HUES64 (cell line): ENCODE data around the gene ATAD3C.
"Not testable (repeated sequence)": the region's sequence is repeated elsewhere in the genome, so short reads cannot be mapped to it uniquely, and the experiment has no call there.

Experiments used
- H3K27ac ChIP-seq: 2 replicates; pipeline ENCODE4 v1.7.0; 2013; ENCODE audit warnings: low read depth, low read length, inconsistent platforms
- H3K27me3 ChIP-seq: 2 replicates; pipeline ENCODE4 v1.6.1; 2013; ENCODE audit warnings: mild to moderate bottlenecking, low read length; ENCODE audit not compliant: insufficient read depth
- H3K36me3 ChIP-seq: 2 replicates; pipeline ENCODE4 v1.6.1; 2013; ENCODE audit warnings: mild to moderate bottlenecking, low read length; ENCODE audit not compliant: insufficient read depth
- H3K4me1 ChIP-seq: 2 replicates; pipeline ENCODE4 v1.6.1; 2013; ENCODE audit warnings: mild to moderate bottlenecking, low read length, moderate library complexity; ENCODE audit not compliant: insufficient read depth
- H3K4me3 ChIP-seq: 2 replicates; pipeline ENCODE4 v1.5.1; 2013; ENCODE audit warnings: mild to moderate bottlenecking, low read length, moderate library complexity
- H3K9ac ChIP-seq: 2 replicates; pipeline ENCODE4 v1.6.1; 2013; ENCODE audit warnings: mild to moderate bottlenecking, low read depth, low read length
- H3K9me3 ChIP-seq: 2 replicates; pipeline ENCODE4 v1.6.1; 2013; ENCODE audit warnings: low read depth, low read length; ENCODE audit not compliant: insufficient read depth
- WGBS: fragments of 150-250, 120-280 bp; methylation state at CpG from one replicate; pipeline ENCODE4 v1.1.7; 2013; ENCODE audit warnings: missing lambda C conversion rate; 5-methylcytosine and 5-hydroxymethylcytosine counted together

ATAD3C gene

DNA sequence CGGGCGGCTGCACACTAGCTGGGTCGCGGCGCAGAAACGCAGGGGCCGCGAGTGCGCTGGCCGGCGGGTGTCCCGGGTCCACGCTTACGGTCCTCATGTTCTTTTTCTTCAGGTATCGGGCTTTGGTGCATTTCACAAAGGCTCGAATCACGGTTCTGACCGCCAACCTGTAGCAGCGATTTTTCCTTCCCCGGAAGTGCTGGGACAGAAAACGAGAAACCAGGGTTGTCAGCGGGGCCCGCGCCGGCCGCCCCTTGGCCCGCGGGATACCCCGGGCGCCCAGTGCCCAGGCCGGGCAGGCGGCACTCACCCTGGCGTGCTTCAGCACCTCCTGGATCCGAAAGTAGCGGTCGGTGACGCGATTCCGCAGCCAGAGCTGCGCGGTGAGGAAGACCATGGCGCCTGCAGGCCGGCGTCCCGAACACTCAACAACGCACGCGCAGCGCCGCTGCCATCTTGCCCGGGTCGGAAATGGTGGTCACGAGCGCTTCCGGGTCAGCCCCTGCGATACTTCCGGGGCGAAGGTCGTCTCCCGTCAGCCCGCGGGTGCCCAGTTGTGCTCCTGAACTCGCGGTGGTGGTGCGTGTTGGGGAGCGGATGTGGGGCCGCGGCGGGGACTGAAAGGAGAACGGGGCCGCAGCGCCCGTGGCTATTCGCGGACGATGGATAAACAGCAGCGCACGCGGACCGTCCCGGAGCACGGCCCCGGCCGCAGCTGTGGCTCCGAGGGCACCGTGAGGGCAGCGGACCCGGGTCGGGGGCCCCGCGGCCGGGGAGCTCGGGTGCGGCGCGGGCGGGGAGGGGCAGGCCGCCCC, 42.5 kb upstream of the ATAD3C start, which contains the start of gene MRPL20:
TSS of gene MRPL20 (minus strand) at position 473 of the 815 bp plus-strand sequence. CDS start at position 397, 76 bp downstream.
- peaks cover 46% of the 10 kb centered on the region for H3K36me3 ChIP-seq
- peak within 1 kb of the TSS; percentile 97 for H3K9ac ChIP-seq
- H3K27me3 ChIP-seq = no peaks in the 10 kb centered on the region
- peak within 1 kb of the TSS; percentile 98 for H3K27ac ChIP-seq
- H3K4me1 ChIP-seq = peaks cover 22% of the 10 kb centered on the region
- under 1% methylated on average over 98 of the region's 98 CpGs for WGBS
- peak within 1 kb of the TSS; percentile 96 for H3K4me3 ChIP-seq
- peaks cover under 1% of the 10 kb centered on the region; the same call in 1 of the 2 replicates for H3K9me3 ChIP-seq

DNA sequence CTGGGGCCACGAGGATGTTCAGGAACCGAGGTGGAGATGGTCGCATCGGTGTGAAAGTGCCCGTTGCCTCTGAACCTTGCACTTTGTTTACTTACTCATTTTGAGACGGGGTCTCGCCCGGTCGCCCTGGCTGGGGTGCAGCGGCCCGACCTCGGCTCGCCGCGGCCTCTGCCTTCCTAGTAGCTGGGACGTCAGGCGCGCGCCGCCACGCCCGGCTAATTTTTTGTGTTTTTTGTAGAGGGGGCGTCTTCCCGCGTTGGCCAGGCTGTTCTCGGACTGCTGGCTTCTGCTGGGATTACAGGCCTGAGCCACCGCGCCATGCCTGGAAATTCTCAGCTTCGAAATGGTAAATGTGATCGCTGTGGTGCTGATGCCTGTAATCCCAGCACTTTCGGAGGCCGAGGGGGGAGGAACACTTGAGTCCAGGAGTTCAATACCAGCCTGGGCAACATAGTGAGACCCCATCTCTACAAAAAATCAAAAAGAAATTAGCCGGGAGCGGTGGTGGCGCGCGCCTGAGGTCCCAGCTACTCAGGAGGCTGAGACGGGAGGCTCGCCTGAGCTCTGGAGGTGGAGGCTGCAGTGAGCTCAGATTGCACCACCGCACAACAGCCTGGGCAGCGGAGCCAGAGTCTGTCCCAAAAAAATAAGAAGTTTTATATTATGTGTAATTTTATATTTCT, 41.7 kb upstream of the ATAD3C start:
- peaks cover 22% of the 10 kb centered on the region for H3K4me1 ChIP-seq
- peaks cover 38% of the 10 kb centered on the region for H3K36me3 ChIP-seq
- H3K27ac ChIP-seq = peak overlapping the region; percentile 98
- peak overlapping the region; percentile 97 for H3K9ac ChIP-seq
- H3K9me3 ChIP-seq = peaks cover 5% of the 10 kb centered on the region; the same call in 1 of the 2 replicates
- H3K4me3 ChIP-seq = peak overlapping the region; percentile 96
- WGBS = 8% methylated on average over 41 of the region's 41 CpGs
- no peaks in the 10 kb centered on the region for H3K27me3 ChIP-seq

DNA sequence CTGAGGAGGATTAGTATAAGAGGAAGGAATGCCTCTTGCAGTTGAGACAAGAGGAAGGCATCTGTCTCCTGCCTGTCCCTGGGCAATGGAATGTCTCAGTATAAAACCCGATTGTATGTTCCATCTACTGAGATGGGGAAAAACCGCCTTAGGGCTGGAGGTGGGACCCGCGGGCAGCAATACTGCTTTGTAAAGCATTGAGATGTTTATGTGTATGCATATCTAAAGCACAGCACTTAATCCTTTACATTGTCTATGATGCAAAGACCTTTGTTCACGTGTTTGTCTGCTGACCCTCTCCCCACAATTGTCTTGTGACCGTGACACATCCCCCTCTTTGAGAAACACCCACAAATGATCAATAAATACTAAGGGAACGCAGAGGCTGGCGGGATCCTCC, 39.3 kb upstream of the ATAD3C start:
- H3K27me3 ChIP-seq, H3K9me3 ChIP-seq: not testable (repeated sequence)
- Histone ChIP-seq H3K27ac (peak overlapping the region; percentile 98), H3K9ac (peak overlapping the region; percentile 80), H3K36me3 (peaks cover 17% of the 10 kb centered on the region), H3K4me3 (peak overlapping the region; percentile 27; the same call in 1 of the 2 replicates), H3K4me1 (peaks cover 22% of the 10 kb centered on the region)
- 13% methylated on average over 6 of the region's 8 CpGs for WGBS

DNA sequence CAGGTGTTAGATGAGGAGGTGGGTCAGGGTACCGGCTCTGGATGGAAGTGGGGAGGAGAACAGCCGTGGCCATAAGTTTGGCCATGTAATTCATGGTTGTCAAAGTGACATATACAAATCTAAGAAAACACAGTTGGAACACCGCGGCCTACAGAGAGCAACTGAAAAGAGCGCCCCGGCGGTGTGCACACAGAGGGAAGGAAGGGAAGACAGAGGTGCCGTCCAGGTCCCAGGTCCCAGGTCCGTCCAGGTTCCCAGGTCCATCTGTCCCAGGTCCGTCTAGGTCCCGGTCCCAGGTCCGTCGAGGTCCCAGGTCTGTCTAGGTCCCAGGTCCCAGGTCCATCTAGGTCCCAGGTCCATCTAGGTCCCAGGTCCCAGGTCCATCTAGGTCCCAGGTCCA, 37.9 kb upstream of the ATAD3C start:
- H3K27ac ChIP-seq = peak overlapping the region; percentile 41; the same call in 1 of the 2 replicates
- 92% methylated on average over 13 of the region's 13 CpGs for WGBS
- no peak overlapping the region for H3K9ac ChIP-seq
- H3K27me3 ChIP-seq = no peaks in the 10 kb centered on the region
- peaks cover 25% of the 10 kb centered on the region for H3K4me1 ChIP-seq
- no peak overlapping the region for H3K4me3 ChIP-seq
- H3K9me3 ChIP-seq = peaks cover 5% of the 10 kb centered on the region; the same call in 1 of the 2 replicates
- H3K36me3 ChIP-seq = peaks cover 7% of the 10 kb centered on the region

DNA sequence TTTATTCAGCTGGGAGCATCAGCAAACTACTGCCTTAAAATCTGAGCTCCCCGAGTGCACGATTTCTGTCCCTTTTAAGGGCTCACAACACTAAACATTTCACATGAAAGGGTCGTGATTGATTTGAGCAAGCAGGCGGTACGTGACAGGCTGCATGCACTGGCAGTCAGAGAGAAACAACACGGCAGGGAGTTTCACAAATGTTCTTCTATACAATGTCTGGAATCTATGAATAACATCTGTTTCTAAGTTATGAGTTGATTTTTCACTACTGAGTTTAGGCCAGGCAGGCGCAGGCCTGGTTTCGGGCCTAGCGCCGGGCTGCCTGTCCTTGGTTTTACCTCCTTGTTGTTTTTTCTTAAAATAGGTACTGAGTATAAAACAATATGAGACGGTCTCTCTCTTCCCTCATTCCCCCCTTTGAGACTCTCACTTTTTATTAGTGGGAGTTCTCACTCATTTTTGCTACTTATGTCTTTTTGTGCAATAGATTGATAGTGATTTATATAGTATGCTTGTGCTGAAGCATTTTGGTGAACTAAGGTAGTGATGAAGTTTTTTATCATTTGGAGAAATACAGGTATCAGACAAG, 37.1 kb upstream of the ATAD3C start:
- peaks cover 25% of the 10 kb centered on the region for H3K4me1 ChIP-seq
- not testable (repeated sequence) for H3K27me3 ChIP-seq, H3K36me3 ChIP-seq, H3K9ac ChIP-seq, H3K9me3 ChIP-seq, H3K27ac ChIP-seq, H3K4me3 ChIP-seq
- 96% methylated on average over 10 of the region's 11 CpGs for WGBS

DNA sequence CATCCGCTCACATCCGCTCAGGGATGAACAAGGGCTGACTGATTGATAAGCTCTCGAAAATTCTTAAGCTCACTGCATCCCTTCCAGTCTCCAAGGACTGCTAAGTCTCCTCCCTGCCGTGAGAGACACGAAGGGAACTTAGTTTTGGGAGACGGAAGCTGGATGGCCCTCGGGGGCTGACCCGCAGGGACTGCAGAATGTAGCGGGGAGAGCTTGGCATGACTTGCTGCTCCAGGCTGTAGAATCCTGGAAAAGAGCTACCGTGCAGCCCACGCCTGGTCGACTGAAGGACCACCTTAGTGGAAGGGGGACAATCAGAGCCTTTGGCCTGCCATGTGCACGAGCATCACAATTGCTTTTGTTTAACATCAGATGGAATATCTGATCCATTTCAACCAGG, 33.7 kb upstream of the ATAD3C start:
- Histone ChIP-seq H3K9ac (no peak overlapping the region), H3K27ac (no peak overlapping the region), H3K4me3 (no peak overlapping the region), H3K36me3 (no peaks in the 10 kb centered on the region), H3K4me1 (peaks cover 8% of the 10 kb centered on the region; the same call in 1 of the 2 replicates), H3K9me3 (peaks cover 5% of the 10 kb centered on the region; the same call in 1 of the 2 replicates), H3K27me3 (no peaks in the 10 kb centered on the region)
- WGBS = 82% methylated on average over 13 of the region's 13 CpGs

DNA sequence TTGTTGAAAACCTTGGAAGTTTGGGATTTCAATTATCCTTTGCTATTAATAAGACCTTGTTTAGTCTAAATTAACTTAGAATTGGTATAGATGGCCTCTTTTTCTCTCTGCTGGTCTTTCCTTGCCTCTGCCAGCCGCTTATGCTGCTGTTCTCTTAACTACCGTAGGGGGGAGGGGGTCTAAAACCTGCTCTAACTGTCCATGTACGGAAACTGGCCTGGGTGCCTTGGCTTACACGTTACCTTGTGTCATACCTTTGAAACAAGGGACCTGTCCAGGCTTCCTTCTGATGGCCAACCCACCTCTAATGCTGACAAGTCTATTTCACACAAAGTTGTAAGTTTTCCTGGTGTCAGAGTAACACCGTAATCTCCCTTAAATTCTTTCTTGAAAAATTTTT, 32.1 kb upstream of the ATAD3C start:
- H3K27me3 ChIP-seq, H3K4me3 ChIP-seq, H3K36me3 ChIP-seq, H3K27ac ChIP-seq, H3K9ac ChIP-seq, H3K9me3 ChIP-seq: not testable (repeated sequence)
- peaks cover 12% of the 10 kb centered on the region for H3K4me1 ChIP-seq
- WGBS = 77% methylated on average over 5 of the region's 5 CpGs

DNA sequence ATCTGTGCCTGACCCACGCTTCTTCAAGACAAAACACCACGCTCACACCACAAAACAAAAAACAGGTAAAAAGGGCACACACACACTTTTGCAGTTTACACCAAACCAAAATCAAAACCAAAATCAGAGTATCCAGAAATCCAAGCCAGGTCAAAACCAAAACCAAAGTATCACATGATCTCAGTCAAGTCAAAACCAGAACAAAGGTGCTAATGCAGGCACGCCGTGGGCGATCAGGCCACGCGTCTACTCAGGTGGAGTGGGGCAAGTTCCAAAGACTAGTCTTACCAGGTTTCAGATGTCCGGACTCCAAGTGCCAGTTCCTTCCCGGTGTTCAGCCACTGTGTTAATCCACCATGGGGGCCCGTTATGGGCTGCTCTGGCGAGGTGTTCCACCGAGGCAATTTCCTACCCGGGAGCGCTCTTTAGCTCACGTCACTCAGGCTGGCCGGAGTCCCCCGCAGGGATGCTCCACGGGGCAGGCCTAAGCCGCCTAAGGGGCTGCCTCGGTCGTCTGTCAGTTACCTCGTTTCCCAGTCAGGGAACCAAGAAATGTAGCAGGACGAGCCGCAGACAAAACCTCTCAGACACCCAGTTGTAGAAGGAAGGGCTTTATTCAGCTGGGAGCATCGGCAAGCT, 31.5 kb upstream of the ATAD3C start:
- not testable (repeated sequence) for H3K27ac ChIP-seq, H3K9ac ChIP-seq, H3K27me3 ChIP-seq, H3K36me3 ChIP-seq, H3K4me3 ChIP-seq, H3K9me3 ChIP-seq
- 88% methylated on average over 25 of the region's 25 CpGs for WGBS
- peaks cover 17% of the 10 kb centered on the region for H3K4me1 ChIP-seq

DNA sequence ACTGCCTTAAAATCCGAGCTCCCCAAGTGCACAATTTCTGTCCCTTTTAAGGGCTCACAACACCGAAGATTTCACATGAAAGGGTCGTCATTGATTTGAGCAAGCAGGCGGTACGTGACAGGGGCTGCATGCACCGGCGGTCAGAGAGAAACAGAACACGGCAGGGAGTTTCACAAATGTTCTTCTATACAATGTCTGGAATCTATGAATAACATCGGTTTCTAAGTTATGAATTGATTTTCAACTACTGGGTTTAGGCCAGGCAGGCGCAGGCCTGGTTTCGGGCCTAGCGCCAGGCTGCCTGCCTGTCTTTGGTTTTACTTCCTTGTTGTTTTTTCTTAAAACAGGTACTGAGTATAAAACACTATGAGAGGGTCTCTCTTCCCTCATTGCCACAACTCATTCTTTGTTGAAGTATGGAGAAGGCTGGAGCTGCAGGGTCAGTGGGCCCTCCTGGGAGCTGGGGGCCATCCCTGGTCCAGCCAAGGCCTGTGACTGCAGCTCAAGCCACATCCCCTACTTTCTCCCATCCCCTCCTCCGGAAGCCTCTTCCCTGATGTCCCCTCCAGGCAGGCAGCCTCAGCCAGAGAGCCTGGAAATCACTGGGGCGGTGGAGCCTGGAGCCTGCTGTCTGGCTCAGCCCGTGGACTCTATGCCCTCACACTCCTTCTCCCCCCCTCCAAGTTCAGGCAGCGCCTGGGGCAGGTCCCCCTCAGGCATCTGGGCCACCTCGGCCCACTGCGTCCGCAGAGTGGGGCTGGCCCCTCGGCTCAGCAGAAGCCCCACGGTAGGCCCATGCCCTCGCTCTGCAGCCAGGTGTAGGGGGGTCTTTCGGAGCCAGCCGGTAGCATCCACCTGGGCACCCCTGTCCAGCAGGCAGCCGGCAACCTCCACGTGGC, 30.8 kb upstream of the ATAD3C start:
- Histone ChIP-seq H3K4me1 (peaks cover 20% of the 10 kb centered on the region), H3K27ac (no peak overlapping the region), H3K9me3 (no peaks in the 10 kb centered on the region), H3K27me3 (no peaks in the 10 kb centered on the region), H3K9ac (no peak overlapping the region), H3K36me3 (no peaks in the 10 kb centered on the region), H3K4me3 (no peak overlapping the region)
- 94% methylated on average over 26 of the region's 26 CpGs for WGBS

DNA sequence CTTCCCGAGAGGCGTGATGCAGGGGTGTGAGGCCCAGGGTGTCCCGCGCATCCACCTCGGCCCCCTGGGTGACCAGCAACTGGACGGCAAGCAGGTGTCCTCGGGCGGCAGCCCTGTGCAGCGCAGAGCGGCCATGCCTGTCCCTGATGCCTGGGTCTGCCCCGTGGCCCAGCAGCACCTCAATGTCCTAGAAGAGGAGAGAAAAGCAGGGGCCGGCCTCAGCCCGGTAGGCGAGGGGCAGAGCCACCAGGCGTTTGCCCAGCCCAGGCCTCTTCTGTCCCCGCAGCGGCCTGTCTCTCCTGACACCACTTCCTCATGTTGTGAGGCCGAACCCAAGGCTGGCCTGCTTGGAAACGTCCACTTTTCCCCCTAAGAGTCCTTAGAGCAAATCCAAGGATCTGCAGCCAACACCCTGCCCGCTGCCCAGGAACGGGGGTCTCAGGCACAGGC, 30.1 kb upstream of the ATAD3C start:
- H3K27ac ChIP-seq = peak overlapping the region; percentile 25; the same call in 1 of the 2 replicates
- peak overlapping the region; percentile 12; the same call in 1 of the 2 replicates for H3K9ac ChIP-seq
- H3K27me3 ChIP-seq = no peaks in the 10 kb centered on the region
- peaks cover 20% of the 10 kb centered on the region for H3K4me1 ChIP-seq
- H3K36me3 ChIP-seq = no peaks in the 10 kb centered on the region
- H3K4me3 ChIP-seq = peak overlapping the region; percentile 19
- WGBS = 92% methylated on average over 21 of the region's 21 CpGs
- H3K9me3 ChIP-seq = no peaks in the 10 kb centered on the region
